GM19240 (cell line): ENCODE data around the gene PRKCB.
"Not testable (repeated sequence)": the region's sequence is repeated elsewhere in the genome, so short reads cannot be mapped to it uniquely, and the experiment has no call there.

ENCODE experiments used
- DNase-seq: peaks from one replicate; pipeline ENCODE4 v3.0.0; 2011; ENCODE audit warnings: low spot score; ENCODE audit not compliant: insufficient read length

PRKCB gene

DNA sequence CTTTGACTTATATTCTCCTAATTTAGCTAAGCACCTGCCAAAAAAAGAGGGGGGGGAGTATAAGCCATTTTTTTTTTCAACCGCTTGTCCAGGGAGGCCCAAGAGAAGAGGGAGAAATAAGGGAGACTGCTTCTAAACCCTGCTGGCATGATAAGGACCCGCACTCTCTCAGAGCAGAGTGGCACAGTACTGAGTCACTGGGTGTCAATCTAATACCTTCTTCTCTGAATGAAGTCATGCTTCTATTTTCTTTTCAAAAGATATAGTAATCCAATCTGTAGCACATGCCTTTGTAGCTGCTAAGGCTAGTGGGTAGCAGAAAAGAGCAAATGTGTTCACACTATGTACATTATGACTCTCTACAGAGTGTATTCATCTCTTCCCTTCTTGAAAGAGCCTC lies 385.4 kb downstream of the PRKCB start:
- no peak for DNase-seq

DNA sequence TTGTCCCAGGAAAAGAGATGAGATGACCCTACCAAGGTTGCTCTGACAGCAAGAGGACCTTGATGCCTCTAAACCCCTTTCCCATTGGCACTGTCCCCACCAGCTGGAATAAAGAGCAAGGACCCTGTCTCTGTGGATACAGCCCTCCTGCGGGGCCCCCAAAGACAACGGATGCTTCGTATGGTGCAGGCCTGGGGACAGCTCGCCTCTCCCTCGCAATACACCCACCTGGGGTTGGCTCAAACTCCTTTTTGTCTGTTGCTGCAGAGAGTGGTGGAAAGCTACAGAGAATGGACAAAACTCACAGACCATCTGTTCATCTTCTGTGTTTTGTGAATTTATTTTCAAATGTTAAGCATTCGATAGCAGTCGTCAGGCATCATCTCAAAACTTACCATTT lies 392.7 kb downstream of the PRKCB start:
- DNase-seq = no peak

DNA sequence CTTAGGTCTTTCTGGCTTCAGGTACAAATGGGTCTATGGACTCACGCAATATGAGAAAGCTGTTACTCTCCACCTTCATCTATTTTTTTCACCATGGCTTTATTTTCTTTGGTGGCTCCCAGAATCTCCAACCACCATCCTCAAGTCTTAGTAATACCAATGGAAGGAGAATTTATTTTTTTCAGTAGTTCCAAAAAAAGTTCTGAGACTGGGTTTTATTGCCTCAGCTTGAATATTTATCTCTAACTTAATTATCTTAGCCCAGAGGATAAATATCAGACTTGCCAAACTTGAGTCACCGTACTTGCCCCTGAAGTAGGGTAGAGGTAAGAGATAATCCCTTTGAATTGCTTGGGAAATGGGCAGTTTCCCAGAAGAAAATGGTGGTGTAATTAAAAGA lies 397.2 kb downstream of the PRKCB start:
- no peak for DNase-seq

DNA sequence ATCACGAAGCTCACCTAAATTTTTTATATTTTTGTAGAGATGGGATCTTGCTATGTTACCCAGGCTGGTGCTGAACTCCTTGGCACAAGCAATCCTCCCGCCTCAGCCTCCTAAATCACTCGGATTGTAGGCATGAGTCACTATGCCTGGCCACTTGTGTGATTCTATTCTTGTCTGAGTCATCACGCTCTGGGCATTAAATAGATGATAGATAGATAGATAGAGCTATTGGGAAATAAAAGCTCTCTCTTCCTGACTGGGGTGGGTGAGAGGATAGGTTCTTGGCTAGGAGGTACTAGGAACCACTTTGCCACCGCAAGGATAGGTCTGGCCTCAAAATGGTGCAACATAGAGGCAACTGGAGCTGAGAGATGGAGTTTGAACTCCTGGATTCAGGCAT lies 399.0 kb downstream of the PRKCB start:
- DNase-seq = no peak

DNA sequence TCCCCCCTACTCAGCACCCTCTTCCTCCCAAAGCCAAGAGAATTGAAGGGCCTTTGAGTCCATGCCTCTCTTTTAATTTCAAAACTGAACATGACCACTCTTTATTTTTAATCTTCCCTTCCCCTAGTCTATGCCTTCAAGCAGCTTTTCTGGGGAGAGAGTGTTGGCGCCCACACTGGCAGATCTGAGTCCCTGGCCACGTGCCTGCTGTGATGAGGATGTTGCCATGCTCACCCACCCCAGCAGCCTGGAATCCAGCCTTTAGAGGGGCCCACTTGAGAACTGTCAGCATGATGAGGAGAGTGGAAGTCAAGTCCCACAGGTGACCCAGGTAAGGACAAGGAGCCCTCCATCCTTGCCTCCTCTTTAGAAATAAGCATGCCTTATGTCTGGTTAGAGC lies 400.0 kb downstream of the PRKCB start:
- no peak for DNase-seq

DNA sequence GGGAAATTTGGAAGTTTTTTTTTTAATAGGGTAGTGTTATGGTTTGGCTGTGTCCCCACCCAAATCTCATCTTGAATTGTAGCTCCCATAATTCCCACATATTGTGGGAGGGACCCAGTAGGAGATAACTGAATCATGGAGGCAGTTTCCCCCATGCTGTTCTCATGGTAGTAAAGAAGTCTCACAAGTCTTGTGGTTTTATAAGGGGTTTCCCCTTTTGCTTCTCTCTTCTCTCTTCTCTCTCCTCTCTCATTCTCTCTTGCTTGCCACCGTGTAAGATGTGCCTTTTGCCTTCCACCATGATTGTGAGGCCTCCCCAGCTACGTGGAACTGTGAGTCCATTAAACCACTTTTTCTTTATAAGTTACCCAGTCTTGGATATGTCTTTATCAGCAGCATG lies 403.1 kb downstream of the PRKCB start:
- not testable (repeated sequence) for DNase-seq

DNA sequence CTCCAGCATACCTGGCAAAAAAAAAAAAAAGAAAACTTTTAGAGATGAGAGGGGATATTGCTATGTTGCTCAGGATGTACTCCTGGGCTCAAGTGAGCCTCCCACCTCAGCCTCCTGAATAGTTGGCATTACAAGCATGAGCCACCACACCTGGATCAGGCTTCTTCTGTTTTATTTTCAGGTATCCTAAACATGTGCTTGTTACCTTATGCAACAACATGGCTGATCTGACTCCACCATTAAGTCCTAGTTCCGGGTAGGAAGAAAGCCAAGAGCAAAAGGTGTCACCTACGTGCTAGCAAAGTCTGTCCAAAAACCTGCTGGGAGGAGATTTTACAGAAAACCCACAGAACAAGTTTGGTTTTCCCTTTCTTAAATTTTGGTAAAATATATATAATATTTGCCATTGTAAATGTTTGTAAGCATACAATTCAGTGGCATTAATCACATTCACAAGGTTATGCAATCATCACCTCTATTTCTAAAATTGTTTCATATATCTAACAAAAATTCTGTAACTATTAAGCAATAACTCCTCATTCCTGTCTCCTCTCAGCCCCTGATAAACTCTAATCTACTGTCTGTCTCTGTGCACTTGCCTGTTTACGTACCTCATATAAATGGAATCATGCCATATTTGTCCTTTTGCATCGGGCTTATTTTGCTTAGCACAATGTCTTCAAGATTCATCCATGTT lies 411.3 kb downstream of the PRKCB start:
- no peak for DNase-seq

DNA sequence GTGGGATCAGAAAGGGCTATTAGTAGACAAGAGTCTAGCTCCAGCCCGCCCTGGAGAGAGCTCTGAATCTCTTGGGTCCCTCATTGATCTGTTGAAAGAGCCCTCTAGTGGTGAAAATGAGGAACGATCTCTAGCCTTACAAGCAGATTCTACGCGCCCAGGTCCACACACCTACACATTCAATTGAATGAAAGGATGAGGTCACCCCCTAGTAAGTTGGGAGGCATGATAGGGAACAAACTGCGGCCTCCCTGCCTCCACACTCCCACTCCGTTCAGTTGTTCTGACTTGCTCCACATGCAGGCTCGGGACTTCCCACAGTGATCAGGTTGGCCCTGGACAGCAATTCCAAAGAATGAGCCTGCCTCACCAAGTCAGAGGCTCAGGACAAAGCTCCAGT lies 417.4 kb downstream of the PRKCB start:
- DNase-seq = peak; percentile 69

DNA sequence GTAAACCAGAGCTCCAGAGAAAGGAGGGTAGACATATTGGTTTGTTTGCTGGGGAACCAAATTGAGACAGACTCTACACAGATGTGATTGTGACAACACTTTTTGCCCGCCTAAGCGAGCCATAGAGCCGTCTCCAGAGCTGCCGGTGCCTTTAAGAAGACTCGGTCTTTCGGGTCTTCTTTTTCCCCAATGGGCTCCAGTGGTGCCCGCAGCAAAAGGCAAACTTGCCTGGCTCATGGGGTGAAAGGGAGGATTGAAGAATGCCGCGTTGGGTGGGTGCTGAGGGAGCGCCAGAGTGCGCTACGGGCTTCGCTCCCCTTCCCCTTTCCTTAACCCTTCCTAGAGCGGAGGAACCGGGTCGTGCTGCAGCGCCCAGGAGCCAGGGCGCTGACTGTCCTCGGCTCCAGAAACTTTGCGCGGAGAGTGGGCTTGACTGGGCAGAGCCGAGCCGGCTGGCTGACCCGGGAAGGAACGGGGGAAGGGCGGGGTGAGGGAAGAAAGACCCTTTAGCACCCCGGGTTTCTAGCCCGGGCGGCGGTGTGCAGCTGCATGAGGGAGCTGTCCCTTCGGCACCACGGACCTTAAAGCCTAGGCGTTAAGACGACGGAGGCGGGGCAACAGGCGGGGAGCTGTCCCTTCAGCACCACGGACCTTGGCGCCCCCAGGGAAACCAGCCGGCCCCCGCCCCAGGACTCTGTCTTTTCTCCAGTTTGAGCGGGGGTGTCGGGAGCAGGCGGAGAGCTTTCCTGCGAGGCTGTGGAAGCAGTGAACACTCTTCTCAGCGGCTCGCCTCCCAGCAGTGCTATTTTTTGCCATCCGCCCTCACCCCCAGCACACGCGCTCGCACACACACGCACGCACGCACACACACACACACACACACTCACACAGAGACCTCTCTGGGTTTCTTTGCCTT lies 419.9 kb downstream of the PRKCB start, which contains the start of gene CACNG3:
Gene CACNG3 (plus strand): TSS at position 880 of the 916 bp plus-strand sequence. CDS start 420 bp downstream, outside the sequence.
- DNase-seq = no peak

DNA sequence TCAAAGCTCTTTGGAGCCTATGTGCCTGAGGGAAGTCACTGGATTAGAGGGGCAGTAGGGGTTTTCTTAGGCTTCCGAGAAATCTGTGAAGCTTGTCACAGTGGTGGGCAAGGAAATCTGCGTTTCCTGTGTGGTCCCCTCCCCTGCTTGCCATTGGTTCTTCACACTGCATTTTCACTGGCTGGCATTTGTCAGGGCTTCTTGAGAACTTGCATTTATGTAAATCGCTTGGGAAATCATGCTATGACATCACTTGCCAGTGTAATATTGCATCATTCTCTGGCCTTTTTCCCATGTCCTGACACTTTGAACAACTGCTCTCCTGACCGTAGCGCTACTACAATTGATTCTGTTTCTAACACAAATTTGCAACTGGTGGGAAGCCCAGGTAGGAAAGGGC lies 422.2 kb downstream of the PRKCB start:
- DNase-seq = no peak

DNA sequence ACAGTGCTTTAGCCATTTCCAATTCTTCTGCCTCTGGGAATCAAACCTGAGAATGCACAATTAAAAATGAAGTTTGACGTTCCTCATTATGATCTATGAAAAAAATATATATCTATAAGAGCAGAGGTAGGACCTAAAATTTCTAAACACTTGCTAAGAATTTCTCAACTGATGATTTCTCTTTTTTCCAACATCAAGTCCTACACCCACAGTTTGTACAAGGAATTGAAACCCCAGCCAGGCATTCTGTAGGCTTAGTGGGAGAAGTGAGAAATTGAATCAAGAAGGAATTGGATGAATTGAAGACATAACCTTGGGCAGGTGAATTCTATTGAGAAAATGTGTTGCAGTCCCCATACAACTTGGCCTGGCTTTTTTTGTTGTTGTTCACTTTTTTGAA lies 423.0 kb downstream of the PRKCB start:
- DNase-seq = no peak

DNA sequence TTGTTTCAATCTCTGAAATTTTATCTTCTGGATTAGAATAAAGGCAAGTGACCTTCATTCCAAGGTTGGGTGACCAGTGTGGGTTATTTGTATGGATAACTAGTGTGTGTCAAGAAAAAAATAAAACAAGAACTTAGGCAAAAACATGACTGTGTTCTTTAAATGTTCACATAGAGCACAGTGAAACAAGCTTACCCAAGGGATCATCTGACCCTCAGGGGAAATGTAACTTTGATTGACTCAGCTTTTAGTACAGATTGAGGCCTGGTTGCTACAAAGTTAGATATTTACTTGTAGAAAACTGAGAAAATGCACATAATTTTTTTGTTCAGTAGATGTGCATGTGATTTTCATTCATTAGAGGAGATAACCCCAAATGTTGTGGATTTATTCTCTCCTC lies 427.0 kb downstream of the PRKCB start:
- DNase-seq = no peak
